MM.1S (cell line): ENCODE results near the gene ITFG1.
"Not testable (repeated sequence)": the region's sequence is repeated elsewhere in the genome, so short reads cannot be mapped to it uniquely, and the experiment has no call there.

ENCODE experiments used
- EZH2 ChIP-seq: fragments of 300-600 bp; sonication (generic); optimal IDR thresholded peaks from 2 replicates; pipeline ENCODE3; 2017; ENCODE audit warnings: low read depth, mild to moderate bottlenecking, antibody characterized with exemption, low read length, mixed read lengths
- EZH2phosphoT487 ChIP-seq: fragments of 300-600 bp; sonication (generic); IDR thresholded peaks from 2 replicates; pipeline ENCODE4 v1.6.1; 2018; ENCODE audit warnings: antibody characterized with exemption, low read length
- TF ChIP-seq, protein P1 (sequence below): fragments of 300-600 bp; sonication (generic); IDR thresholded peaks from 2 replicates; pipeline ENCODE4 v1.5.1; 2016; ENCODE audit warnings: antibody characterized with exemption, low read length, mixed read lengths

DNA sequence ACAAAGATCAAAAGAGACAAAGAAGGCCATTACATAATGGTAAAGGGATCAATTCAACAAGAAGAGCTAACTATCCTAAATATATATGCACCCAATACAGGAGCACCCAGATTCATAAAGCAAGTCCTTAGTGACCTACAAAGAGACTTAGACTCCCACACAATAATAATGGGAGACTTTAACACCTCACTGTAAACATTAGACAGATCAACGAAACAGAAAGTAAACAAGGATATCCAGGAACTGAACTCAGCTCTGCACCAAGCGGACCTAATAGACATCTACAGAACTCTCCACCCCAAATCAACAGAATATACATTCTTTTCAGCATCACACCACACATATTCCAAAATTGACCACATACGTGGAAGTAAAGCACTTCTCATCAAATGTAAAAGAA is 20.8 kb downstream of the ITFG1 start:
- TF ChIP-seq, protein P1, sequence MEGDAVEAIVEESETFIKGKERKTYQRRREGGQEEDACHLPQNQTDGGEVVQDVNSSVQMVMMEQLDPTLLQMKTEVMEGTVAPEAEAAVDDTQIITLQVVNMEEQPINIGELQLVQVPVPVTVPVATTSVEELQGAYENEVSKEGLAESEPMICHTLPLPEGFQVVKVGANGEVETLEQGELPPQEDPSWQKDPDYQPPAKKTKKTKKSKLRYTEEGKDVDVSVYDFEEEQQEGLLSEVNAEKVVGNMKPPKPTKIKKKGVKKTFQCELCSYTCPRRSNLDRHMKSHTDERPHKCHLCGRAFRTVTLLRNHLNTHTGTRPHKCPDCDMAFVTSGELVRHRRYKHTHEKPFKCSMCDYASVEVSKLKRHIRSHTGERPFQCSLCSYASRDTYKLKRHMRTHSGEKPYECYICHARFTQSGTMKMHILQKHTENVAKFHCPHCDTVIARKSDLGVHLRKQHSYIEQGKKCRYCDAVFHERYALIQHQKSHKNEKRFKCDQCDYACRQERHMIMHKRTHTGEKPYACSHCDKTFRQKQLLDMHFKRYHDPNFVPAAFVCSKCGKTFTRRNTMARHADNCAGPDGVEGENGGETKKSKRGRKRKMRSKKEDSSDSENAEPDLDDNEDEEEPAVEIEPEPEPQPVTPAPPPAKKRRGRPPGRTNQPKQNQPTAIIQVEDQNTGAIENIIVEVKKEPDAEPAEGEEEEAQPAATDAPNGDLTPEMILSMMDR: not testable (repeated sequence)
- TF ChIP-seq EZH2, EZH2phosphoT487: not testable (repeated sequence)
